ENCODE results near the gene MT1M. TPM values are rescaled to one million over a fixed set of nuclear protein-coding genes. Genes with fewer than 3 reads are reported as not detected.

Gene MT1M
- total RNA-seq, 1 experiment from 2014 or later, result 1.8 TPM

DNA sequence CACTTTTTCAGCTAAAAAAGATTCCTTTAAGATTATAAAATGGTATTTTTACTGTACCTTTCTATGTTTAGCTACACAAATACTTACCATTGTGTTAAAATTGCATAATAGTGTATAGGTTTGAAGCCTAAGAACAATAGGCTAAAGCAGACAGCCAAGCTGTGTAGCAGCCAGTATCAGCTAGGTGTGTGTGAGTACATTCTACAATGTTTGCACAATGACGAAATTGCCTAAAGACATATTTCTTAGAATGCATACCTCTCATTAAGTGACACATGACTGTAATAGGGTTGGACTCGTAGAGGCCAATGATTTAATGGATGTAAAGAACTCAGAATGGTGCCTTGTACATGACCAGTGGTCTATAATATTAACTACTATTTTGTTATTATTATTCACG lies 17.4 kb downstream of the MT1M start:
- no peaks in the 10 kb centered on the region for H3K36me3 ChIP-seq (ENCODE audit: control insufficient read depth, insufficient read depth, low read length)
- no peaks in the 10 kb centered on the region for H3K27me3 ChIP-seq (ENCODE audit: control insufficient read depth, insufficient read depth, low read length)
- H3K4me1 ChIP-seq (ENCODE audit: control insufficient read depth, insufficient read depth, low read length), result no peaks in the 10 kb centered on the region
- POLR2A ChIA-PET, result no interaction called here
- in situ Hi-C loops (cut with HindIII; ENCODE audit: low pct_unique_long_range_greater_than_20kb, low sequenced_read_pairs), result no loop called here
- CTCF ChIA-PET, result no interaction called here
- BruUV-seq (replicated peaks), result no TSS peak
- no peak overlapping the region for H3K27ac ChIP-seq (ENCODE audit: low read length)
- H3K4me3 ChIP-seq (ENCODE audit: low read depth in 2 of 2, low read length in 2 of 2), result no peak overlapping the region
- TF ChIP-seq, protein P1, sequence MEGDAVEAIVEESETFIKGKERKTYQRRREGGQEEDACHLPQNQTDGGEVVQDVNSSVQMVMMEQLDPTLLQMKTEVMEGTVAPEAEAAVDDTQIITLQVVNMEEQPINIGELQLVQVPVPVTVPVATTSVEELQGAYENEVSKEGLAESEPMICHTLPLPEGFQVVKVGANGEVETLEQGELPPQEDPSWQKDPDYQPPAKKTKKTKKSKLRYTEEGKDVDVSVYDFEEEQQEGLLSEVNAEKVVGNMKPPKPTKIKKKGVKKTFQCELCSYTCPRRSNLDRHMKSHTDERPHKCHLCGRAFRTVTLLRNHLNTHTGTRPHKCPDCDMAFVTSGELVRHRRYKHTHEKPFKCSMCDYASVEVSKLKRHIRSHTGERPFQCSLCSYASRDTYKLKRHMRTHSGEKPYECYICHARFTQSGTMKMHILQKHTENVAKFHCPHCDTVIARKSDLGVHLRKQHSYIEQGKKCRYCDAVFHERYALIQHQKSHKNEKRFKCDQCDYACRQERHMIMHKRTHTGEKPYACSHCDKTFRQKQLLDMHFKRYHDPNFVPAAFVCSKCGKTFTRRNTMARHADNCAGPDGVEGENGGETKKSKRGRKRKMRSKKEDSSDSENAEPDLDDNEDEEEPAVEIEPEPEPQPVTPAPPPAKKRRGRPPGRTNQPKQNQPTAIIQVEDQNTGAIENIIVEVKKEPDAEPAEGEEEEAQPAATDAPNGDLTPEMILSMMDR (IDR thresholded peaks at IDR 0.05), result no peak
- TF ChIP-seq, protein P2, sequence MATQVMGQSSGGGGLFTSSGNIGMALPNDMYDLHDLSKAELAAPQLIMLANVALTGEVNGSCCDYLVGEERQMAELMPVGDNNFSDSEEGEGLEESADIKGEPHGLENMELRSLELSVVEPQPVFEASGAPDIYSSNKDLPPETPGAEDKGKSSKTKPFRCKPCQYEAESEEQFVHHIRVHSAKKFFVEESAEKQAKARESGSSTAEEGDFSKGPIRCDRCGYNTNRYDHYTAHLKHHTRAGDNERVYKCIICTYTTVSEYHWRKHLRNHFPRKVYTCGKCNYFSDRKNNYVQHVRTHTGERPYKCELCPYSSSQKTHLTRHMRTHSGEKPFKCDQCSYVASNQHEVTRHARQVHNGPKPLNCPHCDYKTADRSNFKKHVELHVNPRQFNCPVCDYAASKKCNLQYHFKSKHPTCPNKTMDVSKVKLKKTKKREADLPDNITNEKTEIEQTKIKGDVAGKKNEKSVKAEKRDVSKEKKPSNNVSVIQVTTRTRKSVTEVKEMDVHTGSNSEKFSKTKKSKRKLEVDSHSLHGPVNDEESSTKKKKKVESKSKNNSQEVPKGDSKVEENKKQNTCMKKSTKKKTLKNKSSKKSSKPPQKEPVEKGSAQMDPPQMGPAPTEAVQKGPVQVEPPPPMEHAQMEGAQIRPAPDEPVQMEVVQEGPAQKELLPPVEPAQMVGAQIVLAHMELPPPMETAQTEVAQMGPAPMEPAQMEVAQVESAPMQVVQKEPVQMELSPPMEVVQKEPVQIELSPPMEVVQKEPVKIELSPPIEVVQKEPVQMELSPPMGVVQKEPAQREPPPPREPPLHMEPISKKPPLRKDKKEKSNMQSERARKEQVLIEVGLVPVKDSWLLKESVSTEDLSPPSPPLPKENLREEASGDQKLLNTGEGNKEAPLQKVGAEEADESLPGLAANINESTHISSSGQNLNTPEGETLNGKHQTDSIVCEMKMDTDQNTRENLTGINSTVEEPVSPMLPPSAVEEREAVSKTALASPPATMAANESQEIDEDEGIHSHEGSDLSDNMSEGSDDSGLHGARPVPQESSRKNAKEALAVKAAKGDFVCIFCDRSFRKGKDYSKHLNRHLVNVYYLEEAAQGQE (IDR thresholded peaks at IDR 0.05; ENCODE audit: insufficient read depth in 1 of 2, low read depth in 2 of 2, low read length in 1 of 2), result no peak
- no peak for TF ChIP-seq SIN3A (IDR thresholded peaks at IDR 0.05; ENCODE audit: borderline replicate concordance, insufficient read depth, low read depth, low read length)
- intact Hi-C loops (cut with micrococcal nuclease; ENCODE audit: unreplicated experiment), result no loop called here
- no peak for DNase-seq (ENCODE audit: low read depth, low spot score)
- ATAC-seq, result no peak
- H3K9me3 ChIP-seq (ENCODE audit: control insufficient read depth, insufficient read depth, low read depth, low read length), result no peaks in the 10 kb centered on the region

DNA sequence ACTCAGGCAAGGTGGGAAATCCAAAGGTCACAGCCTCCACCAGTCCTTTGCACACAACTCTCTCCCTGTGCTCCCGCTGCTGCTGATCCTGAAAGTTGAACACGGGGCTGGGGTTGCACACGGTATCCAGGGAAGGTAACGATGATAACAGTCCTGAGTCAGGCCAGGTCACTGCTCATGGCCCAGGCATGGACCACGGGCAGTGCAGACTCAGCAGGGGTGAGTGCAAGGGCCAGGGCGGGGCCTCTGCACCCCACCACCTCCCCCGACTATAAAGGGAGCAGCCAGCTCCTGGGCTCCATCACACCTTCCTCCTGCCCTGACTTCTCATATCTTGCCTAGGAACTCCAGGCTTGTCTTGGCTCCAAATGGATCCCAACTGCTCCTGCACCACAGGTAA lies 19.1 kb downstream of the MT1M start, which contains the start of gene MT1B:
Gene MT1B (plus strand): TSS at position 301 of the 400 bp plus-strand sequence. CDS start 68 bp downstream, at position 369.
- H3K9me3 ChIP-seq (ENCODE audit: control insufficient read depth, insufficient read depth, low read depth, low read length), result no peaks in the 10 kb centered on the region
- ATAC-seq (no peak), DNase-seq (ENCODE audit: low read depth, low spot score) (no peak)
- intact Hi-C loops (cut with micrococcal nuclease; ENCODE audit: unreplicated experiment) (no loop called here), in situ Hi-C loops (cut with HindIII; ENCODE audit: low pct_unique_long_range_greater_than_20kb, low sequenced_read_pairs) (no loop called here)
- no peaks in the 10 kb centered on the region for H3K4me1 ChIP-seq (ENCODE audit: control insufficient read depth, insufficient read depth, low read length)
- CTCF ChIA-PET, result no interaction called here
- POLR2A ChIA-PET, result no interaction called here
- no peaks in the 10 kb centered on the region for H3K36me3 ChIP-seq (ENCODE audit: control insufficient read depth, insufficient read depth, low read length)
- no TSS peak for BruUV-seq (replicated peaks)
- H3K27ac ChIP-seq (ENCODE audit: low read length), result no peak within 1 kb of the TSS
- H3K4me3 ChIP-seq (ENCODE audit: low read depth in 2 of 2, low read length in 2 of 2), result no peak within 1 kb of the TSS
- no peaks in the 10 kb centered on the region for H3K27me3 ChIP-seq (ENCODE audit: control insufficient read depth, insufficient read depth, low read length)
- TF ChIP-seq SIN3A (IDR thresholded peaks at IDR 0.05; ENCODE audit: borderline replicate concordance, insufficient read depth, low read depth, low read length), result no peak
- TF ChIP-seq POLR2AphosphoS5 (IDR thresholded peaks at IDR 0.05; ENCODE audit: low read depth, low read length), result no peak
- TF ChIP-seq TCF7L2 (IDR thresholded peaks at IDR 0.05; ENCODE audit: low read depth, low read length), result no peak
- TF ChIP-seq, protein P2 (IDR thresholded peaks at IDR 0.05; ENCODE audit: insufficient read depth in 1 of 2, low read depth in 2 of 2, low read length in 1 of 2), result no peak
- TF ChIP-seq, protein P1 (IDR thresholded peaks at IDR 0.05), result no peak

Measured in Panc1 (cell line).